Measurements from ENCODE around the gene ATP13A2.
"Not testable (repeated sequence)": the region's sequence is repeated elsewhere in the genome, so short reads cannot be mapped to it uniquely, and the experiment has no call there.

Gene ATP13A2

GRCh38 chr1:16961297-16962133, 50.2 kb downstream of the ATP13A2 start:
- no peak for ATAC-seq (replicated peaks)

GRCh38 chr1:16960560-16961296, 51.0 kb downstream of the ATP13A2 start:
- Mint-ChIP-seq H3K36me3 (peaks cover 9 to 13% of the 10 kb centered on the region in 2 donors), H3K27me3 (no peaks in the 10 kb centered on the region), H3K9me3 (no peaks in the 10 kb centered on the region), H3K4me1 (peaks cover 10 to 17% of the 10 kb centered on the region in 2 donors), H3K4me3 (peak overlapping the region; percentile 84 to 87), H3K27ac (peak overlapping the region; percentile 69)
- ATAC-seq (replicated peaks): peak; percentile 92 to 94
- DNase-seq: peak; percentile 77

More at GRCh38 chr1:16961297-16962133, 50.2 kb downstream of the ATP13A2 start:
- peak overlapping the region; percentile 70 to 77 for H3K4me3 Mint-ChIP-seq
- H3K4me1 Mint-ChIP-seq: peaks cover 10 to 17% of the 10 kb centered on the region in 2 donors
- H3K36me3 Mint-ChIP-seq: peaks cover 16 to 18% of the 10 kb centered on the region in 2 donors
- H3K27me3 Mint-ChIP-seq: no peaks in the 10 kb centered on the region
- DNase-seq: no peak
- H3K9me3 Mint-ChIP-seq: no peaks in the 10 kb centered on the region
- H3K27ac Mint-ChIP-seq: peak overlapping the region; percentile 37

- H3K9me3 Mint-ChIP-seq: no peaks in the 10 kb centered on the region
- peaks cover 0 to 5% of the 10 kb centered on the region in 2 donors for H3K36me3 Mint-ChIP-seq
- no peaks in the 10 kb centered on the region for H3K27me3 Mint-ChIP-seq
- no peak for ATAC-seq (replicated peaks)
- no peak for DNase-seq
- H3K4me3 Mint-ChIP-seq: no peak overlapping the region
- H3K27ac Mint-ChIP-seq: no peak overlapping the region
- peaks cover 5 to 17% of the 10 kb centered on the region in 2 donors for H3K4me1 Mint-ChIP-seq
Observed at GRCh38 chr1:16958475-16958874, 53.3 kb downstream of the ATP13A2 start.

GRCh38 chr1:16957731-16958130, 54.0 kb downstream of the ATP13A2 start:
- no peaks in the 10 kb centered on the region for H3K9me3 Mint-ChIP-seq

GRCh38 chr1:16956775-16957174, 55.0 kb downstream of the ATP13A2 start:
- H3K4me3 Mint-ChIP-seq: no peak overlapping the region
- H3K27me3 Mint-ChIP-seq: no peaks in the 10 kb centered on the region
- ATAC-seq (replicated peaks): no peak
- no peak for DNase-seq
- no peak overlapping the region for H3K27ac Mint-ChIP-seq
- H3K4me1 Mint-ChIP-seq: peaks cover 5 to 24% of the 10 kb centered on the region in 2 donors
- H3K9me3 Mint-ChIP-seq: no peaks in the 10 kb centered on the region
- peaks cover 0 to 2% of the 10 kb centered on the region in 2 donors for H3K36me3 Mint-ChIP-seq

More at GRCh38 chr1:16957731-16958130, 54.0 kb downstream of the ATP13A2 start:
- Mint-ChIP-seq H3K27ac (no peak overlapping the region), H3K27me3 (no peaks in the 10 kb centered on the region), H3K36me3 (peaks cover 0 to 2% of the 10 kb centered on the region in 2 donors), H3K4me1 (peaks cover 5 to 19% of the 10 kb centered on the region in 2 donors), H3K4me3 (no peak overlapping the region)
- DNase-seq: no peak
- ATAC-seq (replicated peaks): no peak

GRCh38 chr1:16955186-16955585, 56.5 kb downstream of the ATP13A2 start:
- Mint-ChIP-seq H3K27me3 (no peaks in the 10 kb centered on the region), H3K4me1 (peaks cover 1 to 15% of the 10 kb centered on the region in 2 donors), H3K4me3 (no peak overlapping the region), H3K36me3 (peaks cover 0 to 2% of the 10 kb centered on the region in 2 donors), H3K9me3 (no peaks in the 10 kb centered on the region), H3K27ac (no peak overlapping the region)
- DNase-seq: no peak
- ATAC-seq (replicated peaks): no peak

- Mint-ChIP-seq H3K9me3 (no peaks in the 10 kb centered on the region), H3K4me1 (peaks cover 1 to 12% of the 10 kb centered on the region in 2 donors)
Observed at GRCh38 chr1:16954579-16954978, 57.1 kb downstream of the ATP13A2 start.

GRCh38 chr1:16952376-16952775, 59.4 kb downstream of the ATP13A2 start:
- H3K36me3 Mint-ChIP-seq; H3K4me3 Mint-ChIP-seq; ATAC-seq (replicated peaks); H3K9me3 Mint-ChIP-seq; H3K27me3 Mint-ChIP-seq; DNase-seq; H3K27ac Mint-ChIP-seq: not testable (repeated sequence)
- H3K4me1 Mint-ChIP-seq: peaks cover 1 to 12% of the 10 kb centered on the region in 2 donors

More at GRCh38 chr1:16954579-16954978, 57.1 kb downstream of the ATP13A2 start:
- Mint-ChIP-seq H3K36me3 (peaks cover 0 to 2% of the 10 kb centered on the region in 2 donors), H3K27ac (no peak overlapping the region), H3K4me3 (no peak overlapping the region), H3K27me3 (no peaks in the 10 kb centered on the region)
- ATAC-seq (replicated peaks): no peak
- no peak for DNase-seq

GRCh38 chr1:16949026-16949425, 62.7 kb downstream of the ATP13A2 start:
- DNase-seq; H3K27me3 Mint-ChIP-seq; H3K9me3 Mint-ChIP-seq; ATAC-seq (replicated peaks); H3K27ac Mint-ChIP-seq; H3K4me3 Mint-ChIP-seq: not testable (repeated sequence)
- peaks cover 1 to 12% of the 10 kb centered on the region in 2 donors for H3K4me1 Mint-ChIP-seq
- H3K36me3 Mint-ChIP-seq: peaks cover 0 to 22% of the 10 kb centered on the region in 2 donors

GRCh38 chr1:16948282-16948891, 63.3 kb downstream of the ATP13A2 start:
- H3K9me3 Mint-ChIP-seq; H3K4me3 Mint-ChIP-seq; H3K27ac Mint-ChIP-seq; ATAC-seq (replicated peaks); DNase-seq; H3K27me3 Mint-ChIP-seq: not testable (repeated sequence)
- Mint-ChIP-seq H3K4me1 (peaks cover 1 to 12% of the 10 kb centered on the region in 2 donors), H3K36me3 (peaks cover 6 to 28% of the 10 kb centered on the region in 2 donors)

GRCh38 chr1:16946646-16947045, 65.1 kb downstream of the ATP13A2 start:
- Mint-ChIP-seq H3K4me1 (peaks cover 1 to 2% of the 10 kb centered on the region in 2 donors), H3K9me3 (no peaks in the 10 kb centered on the region), H3K4me3 (no peak overlapping the region), H3K27me3 (no peaks in the 10 kb centered on the region), H3K36me3 (peaks cover 6 to 34% of the 10 kb centered on the region in 2 donors), H3K27ac (no peak overlapping the region)
- ATAC-seq (replicated peaks) (no peak), DNase-seq (no peak)

GRCh38 chr1:16946185-16946584, 65.5 kb downstream of the ATP13A2 start:
- H3K36me3 Mint-ChIP-seq: peaks cover 6 to 34% of the 10 kb centered on the region in 2 donors
- DNase-seq; ATAC-seq (replicated peaks); H3K27me3 Mint-ChIP-seq; H3K4me1 Mint-ChIP-seq; H3K4me3 Mint-ChIP-seq; H3K27ac Mint-ChIP-seq; H3K9me3 Mint-ChIP-seq: not testable (repeated sequence)

GRCh38 chr1:16945512-16945911, 66.2 kb downstream of the ATP13A2 start:
- H3K9me3 Mint-ChIP-seq; DNase-seq; ATAC-seq (replicated peaks); H3K4me3 Mint-ChIP-seq; H3K27ac Mint-ChIP-seq; H3K27me3 Mint-ChIP-seq; H3K4me1 Mint-ChIP-seq: not testable (repeated sequence)
- H3K36me3 Mint-ChIP-seq: peaks cover 10 to 38% of the 10 kb centered on the region in 2 donors

GRCh38 chr1:16944038-16944437, 67.7 kb downstream of the ATP13A2 start:
- Mint-ChIP-seq H3K4me3 (no peak overlapping the region), H3K4me1 (no peaks in the 10 kb centered on the region), H3K36me3 (peaks cover 11 to 44% of the 10 kb centered on the region in 2 donors), H3K27ac (no peak overlapping the region), H3K27me3 (no peaks in the 10 kb centered on the region), H3K9me3 (no peaks in the 10 kb centered on the region)
- no peak for ATAC-seq (replicated peaks)
- no peak for DNase-seq
